CD4-positive, CD25-positive, alpha-beta regulatory T cell (primary cell): Measurements from ENCODE around the gene NFATC3. TPM values are rescaled to one million over a fixed set of nuclear protein-coding genes. Genes with fewer than 3 reads are reported as not detected.

Experiments
- ATAC-seq, 2 donors: fragments of 150-1000 bp; cut with Tn5 transposase; one replicate each; pipeline ENCODE4 v1.10.0; 2021; ENCODE audit warnings: low read depth in 2 of 2, moderate number of reproducible peaks in 2 of 2, moderate library complexity in 1 of 2
- DNase-seq, 3 donors: peaks; one replicate each; pipeline versions ENCODE4 v3.0.0 to v3.0.0-alpha.2; 2012 to 2022; ENCODE audit warnings: mixed read lengths in 1 of 3
- H3K27ac ChIP-seq: one replicate; pipeline ENCODE4 v1.7.0; 2013; ENCODE audit warnings: mild to moderate bottlenecking, low read length; ENCODE audit not compliant: insufficient read depth, poor library complexity, severe bottlenecking
- H3K27me3 ChIP-seq: one replicate; pipeline ENCODE4 v1.7.0; 2013; ENCODE audit warnings: low read length; ENCODE audit not compliant: control insufficient read depth, insufficient read depth
- H3K36me3 ChIP-seq: one replicate; pipeline ENCODE4 v1.7.0; 2013; ENCODE audit warnings: mild to moderate bottlenecking, low read length, moderate library complexity; ENCODE audit not compliant: control insufficient read depth, insufficient read depth
- H3K4me1 ChIP-seq: 2 replicates; pipeline ENCODE4 v1.7.0; 2013; ENCODE audit warnings: mild to moderate bottlenecking, low read length; ENCODE audit not compliant: insufficient read depth, control insufficient read depth, poor library complexity, severe bottlenecking
- H3K4me3 ChIP-seq: one replicate; pipeline ENCODE4 v1.7.0; 2013; ENCODE audit warnings: low read depth, mild to moderate bottlenecking, low read length, moderate library complexity
- H3K9me3 ChIP-seq, 2 experiments: 1 replicate in 1 of 2; 2 replicates in 1 of 2; pipeline ENCODE4 v1.7.0; 2013; ENCODE audit warnings: low read length in 2 of 2, mild to moderate bottlenecking in 1 of 2, moderate library complexity in 1 of 2; ENCODE audit not compliant: control insufficient read depth in 2 of 2
- H3K27ac Mint-ChIP-seq, 3 donors: one replicate each; pipeline ENCODE4 v1.8.0; 2020 to 2022; ENCODE audit warnings: mild to moderate bottlenecking in 3 of 3, mixed read lengths in 3 of 3, moderate library complexity in 2 of 3
- H3K27me3 Mint-ChIP-seq: one replicate; pipeline ENCODE4 v1.8.0; 2022; ENCODE audit warnings: mild to moderate bottlenecking, mixed read lengths
- H3K36me3 Mint-ChIP-seq: one replicate; pipeline ENCODE4 v1.8.0; 2020; ENCODE audit warnings: mixed read lengths
- H3K4me1 Mint-ChIP-seq, 4 donors: one replicate each; pipeline ENCODE4 v1.8.0; 2020 to 2022; ENCODE audit warnings: mixed read lengths in 4 of 4, mild to moderate bottlenecking in 1 of 4
- H3K4me3 Mint-ChIP-seq, 4 donors: one replicate each; pipeline ENCODE4 v1.8.0; 2020 to 2022; ENCODE audit warnings: mild to moderate bottlenecking in 4 of 4, mixed read lengths in 4 of 4, moderate library complexity in 3 of 4
- H3K9me3 Mint-ChIP-seq, 7 donors: one replicate each; pipeline ENCODE4 v1.8.0; 2020 to 2022; ENCODE audit warnings: mixed read lengths in 7 of 7, mild to moderate bottlenecking in 3 of 7, moderate library complexity in 2 of 7
- polyA plus RNA-seq, 4 donors: library from polyadenylated mRNA; unstranded; fragments of 300-500 nt; fragmentation: Illumina TruSeq; gene quantifications; one replicate each; pipeline ENCODE4 v1.2.3, GENCODE V29; 2021
- total RNA-seq: library from RNA; stranded (reverse); gene quantifications from one replicate; pipeline ENCODE4 v1.2.3, GENCODE V29; 2022

NFATC3 gene
- total and polyA plus RNA-seq, 5 donors from 2014 or later = 52.0 to 115 (median 60.9) TPM

GRCh38 chr16:68251832-68252231 lies 166.7 kb downstream of the NFATC3 start:
- DNase-seq (no peak), ATAC-seq (no peak)
- Mint-ChIP-seq H3K36me3 (peaks cover 12% of the 10 kb centered on the region), H3K27me3 (no peaks in the 10 kb centered on the region), H3K4me3 (no peak overlapping the region), H3K9me3 (no peaks in the 10 kb centered on the region), H3K4me1 (peaks cover 0 to 18% (median 8%) of the 10 kb centered on the region in 4 donors), H3K27ac (peak overlapping the region in 1 of 3 donors; percentile 14)
- Histone ChIP-seq H3K27me3 (no peaks in the 10 kb centered on the region), H3K4me1 (no peaks in the 10 kb centered on the region), H3K4me3 (no peak overlapping the region), H3K9me3 (no peaks in the 10 kb centered on the region), H3K27ac (no peak overlapping the region), H3K36me3 (peaks cover 27% of the 10 kb centered on the region)

- Mint-ChIP-seq H3K9me3 (no peaks in the 10 kb centered on the region), H3K4me1 (peaks cover 0 to 15% (median 6%) of the 10 kb centered on the region in 4 donors), H3K27me3 (no peaks in the 10 kb centered on the region), H3K4me3 (peak overlapping the region in 1 of 4 donors; percentile 54), H3K27ac (no peak overlapping the region), H3K36me3 (peaks cover 12% of the 10 kb centered on the region)
- H3K27me3 ChIP-seq = no peaks in the 10 kb centered on the region
- DNase-seq (no peak), ATAC-seq (no peak)
- no peak overlapping the region for H3K27ac ChIP-seq
- no peaks in the 10 kb centered on the region for H3K9me3 ChIP-seq
- peaks cover 27% of the 10 kb centered on the region for H3K36me3 ChIP-seq
- H3K4me3 ChIP-seq = no peak overlapping the region
- no peaks in the 10 kb centered on the region for H3K4me1 ChIP-seq
These were observed 167.2 kb downstream of the NFATC3 start for GRCh38 chr16:68252383-68252782.

DNA sequence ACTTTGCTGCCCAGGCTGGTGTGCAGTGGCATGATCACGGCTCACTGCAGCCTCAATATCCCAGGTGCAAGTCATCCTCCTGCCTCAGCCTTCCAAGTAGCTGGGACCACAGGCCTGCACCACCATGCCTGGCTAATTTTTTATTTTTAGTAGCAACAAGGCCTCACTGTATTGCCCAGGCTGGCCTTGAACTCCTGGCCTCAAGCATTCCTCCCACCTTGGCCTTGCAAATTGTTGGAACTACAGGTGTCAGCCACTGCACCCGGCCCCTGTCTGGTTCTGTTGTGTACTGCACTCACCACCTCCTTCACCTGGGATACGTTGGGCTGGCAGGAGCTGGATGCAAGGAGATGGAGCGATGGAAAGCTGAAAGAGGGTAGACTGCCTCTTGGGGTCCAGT lies 168.6 kb downstream of the NFATC3 start:
- DNase-seq (no peak), ATAC-seq (no peak)
- peaks cover 19% of the 10 kb centered on the region for H3K36me3 Mint-ChIP-seq

DNA sequence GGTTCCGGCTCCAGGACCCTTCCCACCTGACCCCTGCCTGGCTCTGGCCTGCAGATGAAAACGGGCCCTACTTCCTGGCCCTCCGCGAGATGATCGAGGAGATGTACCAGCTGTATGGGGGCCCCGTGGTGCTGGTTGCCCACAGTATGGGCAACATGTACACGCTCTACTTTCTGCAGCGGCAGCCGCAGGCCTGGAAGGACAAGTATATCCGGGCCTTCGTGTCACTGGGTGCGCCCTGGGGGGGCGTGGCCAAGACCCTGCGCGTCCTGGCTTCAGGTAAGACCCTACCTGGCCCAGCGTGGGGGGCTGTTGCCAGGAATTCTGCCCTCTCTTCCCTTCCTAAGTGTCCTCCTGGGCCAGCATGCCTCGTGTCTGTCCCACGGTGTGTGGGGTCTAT lies 170.5 kb downstream of the NFATC3 start:
- no peak overlapping the region for H3K4me3 ChIP-seq
- peaks cover 34% of the 10 kb centered on the region for H3K36me3 ChIP-seq
- Mint-ChIP-seq H3K4me1 (peaks cover 0 to 8% (median 3%) of the 10 kb centered on the region in 4 donors), H3K27ac (no peak overlapping the region), H3K9me3 (no peaks in the 10 kb centered on the region), H3K27me3 (no peaks in the 10 kb centered on the region), H3K36me3 (peaks cover 25% of the 10 kb centered on the region), H3K4me3 (no peak overlapping the region)
- H3K27ac ChIP-seq = no peak overlapping the region
- no peaks in the 10 kb centered on the region for H3K4me1 ChIP-seq
- DNase-seq (no peak), ATAC-seq (no peak)
- H3K27me3 ChIP-seq = no peaks in the 10 kb centered on the region
- H3K9me3 ChIP-seq = no peaks in the 10 kb centered on the region

More for the DNA sequence above, 168.6 kb downstream of the NFATC3 start:
- Mint-ChIP-seq H3K27ac (peak overlapping the region in 1 of 3 donors; percentile 93), H3K4me1 (peaks cover 0 to 8% (median 5%) of the 10 kb centered on the region in 4 donors), H3K27me3 (no peaks in the 10 kb centered on the region), H3K9me3 (no peaks in the 10 kb centered on the region), H3K4me3 (no peak overlapping the region)
- Histone ChIP-seq H3K36me3 (peaks cover 27% of the 10 kb centered on the region), H3K4me1 (no peaks in the 10 kb centered on the region), H3K27ac (no peak overlapping the region), H3K27me3 (no peaks in the 10 kb centered on the region), H3K4me3 (no peak overlapping the region), H3K9me3 (no peaks in the 10 kb centered on the region)

DNA sequence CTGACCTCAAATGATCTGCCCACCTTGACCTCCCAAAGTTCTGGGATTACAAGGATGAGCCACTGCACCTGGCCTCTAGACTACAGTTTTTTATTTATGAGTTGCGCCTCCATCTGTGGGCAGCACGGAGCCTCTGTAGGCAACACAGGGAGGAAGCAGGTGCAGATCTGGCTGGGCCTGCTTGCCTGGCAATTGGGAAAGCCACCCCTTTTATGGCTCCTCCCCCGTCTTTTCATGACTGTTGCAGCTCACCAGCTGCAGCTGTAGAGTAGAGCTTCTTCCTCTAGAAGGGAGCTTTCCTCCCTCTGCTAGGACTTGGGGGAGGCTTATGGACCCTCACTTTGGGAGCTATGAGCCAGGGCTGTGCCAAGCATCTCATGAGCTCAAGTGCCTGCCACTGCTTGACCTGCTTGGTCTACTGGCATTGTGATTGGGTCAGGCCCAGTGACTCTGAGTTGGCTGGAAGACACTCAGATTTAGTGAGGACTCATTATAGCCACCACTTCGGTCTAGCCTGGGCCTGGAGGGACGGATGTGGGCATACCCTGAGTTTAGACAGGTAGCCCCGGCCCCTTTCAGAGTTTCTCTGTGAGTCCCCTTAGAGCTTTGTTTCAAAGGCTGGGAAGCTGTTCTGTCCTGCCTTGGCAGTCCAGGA lies 172.2 kb downstream of the NFATC3 start:
- H3K27me3 Mint-ChIP-seq = no peaks in the 10 kb centered on the region
- H3K36me3 Mint-ChIP-seq = peaks cover 13% of the 10 kb centered on the region
- H3K4me1 Mint-ChIP-seq = peaks cover 0 to 18% (median 8%) of the 10 kb centered on the region in 4 donors
- ATAC-seq = peak in 1 of 2 donors; percentile 14
- H3K27ac Mint-ChIP-seq = peak overlapping the region in 1 of 3 donors; percentile 1
- H3K27me3 ChIP-seq = no peaks in the 10 kb centered on the region
- H3K4me3 Mint-ChIP-seq = peak overlapping the region in 1 of 4 donors; percentile 21
- peaks cover 30% of the 10 kb centered on the region for H3K36me3 ChIP-seq
- H3K9me3 Mint-ChIP-seq = no peaks in the 10 kb centered on the region
- no peak overlapping the region for H3K4me3 ChIP-seq
- peaks cover 8% of the 10 kb centered on the region for H3K4me1 ChIP-seq
- no peak overlapping the region for H3K27ac ChIP-seq
- DNase-seq = peak in 1 of 3 donors; percentile 60
- H3K9me3 ChIP-seq = no peaks in the 10 kb centered on the region

- no peak for DNase-seq
- peaks cover 13% of the 10 kb centered on the region for H3K36me3 Mint-ChIP-seq
These were observed 173.0 kb downstream of the NFATC3 start for GRCh38 chr16:68257906-68258800.

GRCh38 chr16:68259007-68259825 lies 174.0 kb downstream of the NFATC3 start:
- no peak overlapping the region for H3K4me3 ChIP-seq

More at GRCh38 chr16:68257906-68258800, 173.0 kb downstream of the NFATC3 start:
- H3K9me3 ChIP-seq = no peaks in the 10 kb centered on the region
- Mint-ChIP-seq H3K4me3 (peak overlapping the region in 2 of 4 donors; percentile 38 to 83), H3K27ac (peak overlapping the region in 2 of 3 donors; percentile 65), H3K27me3 (no peaks in the 10 kb centered on the region), H3K9me3 (no peaks in the 10 kb centered on the region), H3K4me1 (peaks cover 0 to 19% (median 11%) of the 10 kb centered on the region in 4 donors)
- peaks cover 8% of the 10 kb centered on the region for H3K4me1 ChIP-seq
- no peak overlapping the region for H3K4me3 ChIP-seq
- H3K36me3 ChIP-seq = peaks cover 26% of the 10 kb centered on the region
- ATAC-seq = no peak
- no peaks in the 10 kb centered on the region for H3K27me3 ChIP-seq
- no peak overlapping the region for H3K27ac ChIP-seq

More at GRCh38 chr16:68259007-68259825, 174.0 kb downstream of the NFATC3 start:
- Histone ChIP-seq H3K9me3 (no peaks in the 10 kb centered on the region), H3K27me3 (no peaks in the 10 kb centered on the region), H3K4me1 (peaks cover 15% of the 10 kb centered on the region), H3K27ac (no peak overlapping the region), H3K36me3 (peaks cover 21% of the 10 kb centered on the region)
- DNase-seq = no peak
- Mint-ChIP-seq H3K4me1 (peaks cover 0 to 28% (median 12%) of the 10 kb centered on the region in 4 donors), H3K36me3 (peaks cover 13% of the 10 kb centered on the region), H3K4me3 (peak overlapping the region in 2 of 4 donors; percentile 15 to 38), H3K27me3 (no peaks in the 10 kb centered on the region), H3K27ac (peak overlapping the region in 2 of 3 donors; percentile 65), H3K9me3 (no peaks in the 10 kb centered on the region)
- ATAC-seq = no peak
